HG03457 (cell line): ENCODE data around the gene NUDT15.

Source experiments
- ATAC-seq: cut with Tn5 transposase; IDR thresholded peaks from one replicate; pipeline ENCODE4 v1.9.1; 2021; ENCODE audit warnings: moderate number of reproducible peaks; ENCODE audit not compliant: unreplicated experiment

The NUDT15 gene

DNA sequence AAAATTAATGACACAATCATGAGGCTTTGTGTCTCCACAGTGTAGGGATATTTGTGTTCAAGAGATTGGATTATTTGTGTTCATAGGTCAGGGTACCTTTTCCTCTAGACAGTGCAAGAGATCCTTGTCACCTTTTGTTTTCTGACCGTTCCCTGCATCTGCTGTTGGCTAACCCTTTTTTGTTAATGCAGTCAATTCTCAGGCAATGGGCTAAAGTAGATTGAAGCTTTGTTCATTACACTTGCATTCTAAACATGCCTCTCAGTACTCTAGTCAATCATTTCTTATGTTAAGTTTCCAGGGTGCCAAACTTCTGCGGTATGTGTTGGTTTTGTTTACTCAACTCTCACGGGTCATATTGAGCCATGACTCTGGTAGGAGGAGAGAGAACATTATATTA, 59.1 kb downstream of the NUDT15 start:
- no peak for ATAC-seq
